Neutrophil (primary cell): ENCODE measurements around the gene CHCHD1.

Source experiments
- H3K27ac ChIP-seq: fragments of 200-600 bp; sonication (generic); 2 replicates; pipeline ENCODE4 v1.5.1; 2016; ENCODE audit warnings: mild to moderate bottlenecking, moderate library complexity
- H3K27me3 ChIP-seq: fragments of 200-600 bp; sonication (generic); 2 replicates; pipeline ENCODE4 v1.6.0; 2016; ENCODE audit warnings: mild to moderate bottlenecking
- H3K36me3 ChIP-seq: fragments of 200-600 bp; sonication (generic); 2 replicates; pipeline ENCODE4 v1.5.1; 2017
- H3K4me1 ChIP-seq, 2 experiments: fragments of 200-600 bp in 1 of 2; sonication (generic) in 1 of 2; 1 replicate in 1 of 2; 2 replicates in 1 of 2; pipeline versions ENCODE4 v1.5.1 to v1.6.1; 2013 to 2016; ENCODE audit warnings: low read depth in 1 of 2, low read length in 1 of 2, mild to moderate bottlenecking in 1 of 2, moderate library complexity in 1 of 2; ENCODE audit not compliant: control insufficient read depth in 1 of 2, insufficient read depth in 1 of 2
- H3K4me3 ChIP-seq, 2 experiments: fragments of 200-600 bp in 1 of 2; sonication (generic) in 1 of 2; 1 replicate in 1 of 2; 2 replicates in 1 of 2; pipeline ENCODE4 v1.5.1; 2013 to 2016; ENCODE audit warnings: low read depth in 1 of 2, low read length in 1 of 2, mild to moderate bottlenecking in 1 of 2, moderate library complexity in 1 of 2
- H3K9me3 ChIP-seq: fragments of 200-600 bp; sonication (generic); 2 replicates; pipeline ENCODE4 v1.5.1; 2016
- TF ChIP-seq, protein P1 (sequence below): fragments of 200-600 bp; sonication (generic); IDR thresholded peaks from 2 replicates; pipeline ENCODE4 v1.5.1; 2016; ENCODE audit warnings: antibody characterized with exemption

The CHCHD1 gene

DNA sequence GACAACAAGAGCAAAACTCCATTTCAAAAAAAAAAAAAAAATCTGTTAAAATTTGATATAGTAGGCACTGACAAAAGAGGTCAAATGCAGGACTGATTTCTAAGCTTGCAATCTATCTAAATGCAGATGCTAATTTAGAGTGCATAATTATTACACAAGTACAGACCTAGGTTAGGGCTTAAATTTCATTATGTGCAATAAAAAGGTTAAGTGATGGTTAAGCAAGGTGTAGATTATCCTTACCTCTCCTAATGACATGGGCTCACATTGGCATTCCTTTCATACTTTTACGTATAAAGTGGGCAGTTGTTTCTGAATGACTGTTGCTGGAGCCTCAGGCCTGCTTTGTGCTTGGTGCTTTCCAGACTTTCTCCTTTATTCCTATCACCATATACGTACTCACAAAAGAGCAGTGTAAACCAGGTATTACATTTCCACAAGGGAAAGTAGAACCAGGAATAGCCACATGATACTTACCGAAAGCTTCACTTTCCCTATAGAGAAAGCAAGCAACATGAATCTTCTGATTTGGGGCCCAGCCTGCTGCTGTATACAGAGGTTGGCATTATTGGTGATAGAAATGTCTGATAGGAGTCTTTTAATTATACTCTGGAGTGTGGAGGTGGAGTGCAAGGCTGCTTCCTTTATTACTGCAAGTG is 2.2 kb upstream of the CHCHD1 start:
- Histone ChIP-seq H3K27ac (no peak overlapping the region), H3K27me3 (no peaks in the 10 kb centered on the region), H3K9me3 (no peaks in the 10 kb centered on the region), H3K4me3 (no peak overlapping the region), H3K36me3 (no peaks in the 10 kb centered on the region), H3K4me1 (peaks cover 30 to 34% of the 10 kb centered on the region in 2 experiments)
- TF ChIP-seq, protein P1, sequence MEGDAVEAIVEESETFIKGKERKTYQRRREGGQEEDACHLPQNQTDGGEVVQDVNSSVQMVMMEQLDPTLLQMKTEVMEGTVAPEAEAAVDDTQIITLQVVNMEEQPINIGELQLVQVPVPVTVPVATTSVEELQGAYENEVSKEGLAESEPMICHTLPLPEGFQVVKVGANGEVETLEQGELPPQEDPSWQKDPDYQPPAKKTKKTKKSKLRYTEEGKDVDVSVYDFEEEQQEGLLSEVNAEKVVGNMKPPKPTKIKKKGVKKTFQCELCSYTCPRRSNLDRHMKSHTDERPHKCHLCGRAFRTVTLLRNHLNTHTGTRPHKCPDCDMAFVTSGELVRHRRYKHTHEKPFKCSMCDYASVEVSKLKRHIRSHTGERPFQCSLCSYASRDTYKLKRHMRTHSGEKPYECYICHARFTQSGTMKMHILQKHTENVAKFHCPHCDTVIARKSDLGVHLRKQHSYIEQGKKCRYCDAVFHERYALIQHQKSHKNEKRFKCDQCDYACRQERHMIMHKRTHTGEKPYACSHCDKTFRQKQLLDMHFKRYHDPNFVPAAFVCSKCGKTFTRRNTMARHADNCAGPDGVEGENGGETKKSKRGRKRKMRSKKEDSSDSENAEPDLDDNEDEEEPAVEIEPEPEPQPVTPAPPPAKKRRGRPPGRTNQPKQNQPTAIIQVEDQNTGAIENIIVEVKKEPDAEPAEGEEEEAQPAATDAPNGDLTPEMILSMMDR, result no peak

DNA sequence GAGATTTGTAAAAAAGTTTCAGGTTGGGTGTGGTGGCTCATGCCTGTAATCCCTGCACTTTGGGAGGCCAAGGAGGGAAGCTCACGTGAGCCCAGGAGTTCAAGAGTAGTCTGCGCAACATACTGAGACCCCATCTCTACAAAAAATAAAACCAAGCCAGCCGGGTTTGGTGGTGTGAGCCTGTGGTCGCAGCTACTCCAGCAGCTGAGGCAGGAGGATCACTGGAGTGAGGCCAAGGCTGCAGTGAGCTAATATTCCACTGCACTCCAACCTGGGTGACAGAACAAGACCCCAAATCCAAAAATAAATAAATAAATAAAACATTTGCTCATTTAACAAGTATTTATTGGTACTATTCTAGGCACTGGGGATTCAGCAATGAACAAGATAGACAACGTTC is 1.5 kb upstream of the CHCHD1 start:
- Histone ChIP-seq H3K4me1 (peaks cover 28 to 32% of the 10 kb centered on the region in 2 experiments), H3K36me3 (no peaks in the 10 kb centered on the region), H3K4me3 (no peak overlapping the region), H3K9me3 (no peaks in the 10 kb centered on the region), H3K27ac (no peak overlapping the region), H3K27me3 (no peaks in the 10 kb centered on the region)
- TF ChIP-seq, protein P1, result no peak

DNA sequence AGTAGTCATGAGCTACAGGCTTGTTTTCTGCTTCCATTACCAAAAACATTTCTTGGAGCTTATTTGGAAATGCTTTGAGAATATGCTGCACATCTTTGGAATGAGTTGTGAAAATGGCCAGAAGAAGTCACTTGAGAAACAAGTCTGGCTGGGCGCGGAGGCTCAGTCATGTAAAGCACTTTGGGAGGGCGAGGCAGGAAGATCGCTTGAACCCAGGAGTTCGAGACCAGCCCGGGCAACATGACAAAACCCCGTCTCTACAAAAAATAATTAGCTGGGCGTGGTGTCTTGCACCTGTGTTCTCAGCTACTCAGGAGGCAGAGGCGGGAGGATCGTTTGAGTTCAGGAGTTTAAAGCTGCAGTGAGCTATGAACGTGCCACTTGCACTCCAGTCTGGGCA is 882 bp upstream of the CHCHD1 start:
- TF ChIP-seq, protein P1, result no peak
- no peaks in the 10 kb centered on the region for H3K9me3 ChIP-seq
- H3K4me1 ChIP-seq, result peaks cover 27 to 31% of the 10 kb centered on the region in 2 experiments
- H3K36me3 ChIP-seq, result no peaks in the 10 kb centered on the region
- no peaks in the 10 kb centered on the region for H3K27me3 ChIP-seq
- H3K4me3 ChIP-seq, result peak overlapping the region; percentile 79 to 82
- H3K27ac ChIP-seq, result peak overlapping the region; percentile 80

DNA sequence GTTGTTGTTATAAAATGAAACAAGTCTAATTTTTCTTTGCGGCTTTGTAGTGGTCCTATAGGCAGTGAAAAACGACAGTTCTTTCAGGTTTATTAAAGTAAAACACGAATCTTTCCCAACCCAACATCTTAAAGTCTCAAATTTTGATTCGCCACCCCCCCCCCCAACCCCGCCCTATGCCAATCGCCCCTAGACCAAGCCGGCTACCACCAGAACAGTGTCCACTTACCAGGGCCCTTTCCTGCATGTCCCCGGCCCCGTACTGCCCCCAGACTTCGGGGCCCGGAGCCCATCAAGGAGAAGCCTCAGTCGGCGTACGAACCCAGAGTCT is 335 bp upstream of the CHCHD1 start:
- Histone ChIP-seq H3K27ac (peak overlapping the region; percentile 80), H3K27me3 (no peaks in the 10 kb centered on the region), H3K9me3 (no peaks in the 10 kb centered on the region), H3K36me3 (no peaks in the 10 kb centered on the region), H3K4me3 (peak overlapping the region; percentile 79 to 82), H3K4me1 (peaks cover 32 to 37% of the 10 kb centered on the region in 2 experiments)
- TF ChIP-seq, protein P1, result no peak

GRCh38 chr10:73782749-73783085 is 869 bp downstream of the CHCHD1 start:
- TF ChIP-seq, protein P1, result no peak
- peaks cover 42 to 46% of the 10 kb centered on the region in 2 experiments for H3K4me1 ChIP-seq
- no peaks in the 10 kb centered on the region for H3K9me3 ChIP-seq
- peak overlapping the region; percentile 80 for H3K27ac ChIP-seq
- no peaks in the 10 kb centered on the region for H3K27me3 ChIP-seq
- H3K36me3 ChIP-seq, result no peaks in the 10 kb centered on the region
- peak overlapping the region; percentile 79 to 82 for H3K4me3 ChIP-seq
